Naive thymus-derived CD8-positive, alpha-beta T cell (primary cell): Measurements from ENCODE around the gene NCK2. TPM values are rescaled to one million over a fixed set of nuclear protein-coding genes. Genes with fewer than 3 reads are reported as not detected.
A peak's percentile ranks its signal among the peaks of the same experiment; 100 is the strongest.

Experiments used
- ATAC-seq, 2 donors: fragments of 150-1000 bp; cut with Tn5 transposase in 1 of 2; sonication (Bioruptor Pico), chemical (Tn5 transposase) in 1 of 2; 1 replicate in 1 of 2; 2 replicates in 1 of 2; pipeline ENCODE4 v1.10.0; 2021; ENCODE audit warnings: mild to moderate bottlenecking in 2 of 2, moderate library complexity in 2 of 2
- POLR2A ChIA-PET: fragments of 350-600 bp; sonication (Branson Sonifier 250); formaldehyde crosslinking; loops from one replicate; lab custom pipeline; 2021; ENCODE audit warnings: antibody characterized with exemption; lab: Charles Lee
- DNase-seq, 10 donors: peaks; one replicate each; pipeline versions ENCODE4 v3.0.0 to v3.0.0-alpha.2; 2020 to 2022
- H3K27ac Mint-ChIP-seq, 10 donors: one replicate each; pipeline ENCODE4 v1.8.0; 2020 to 2022; ENCODE audit warnings: mild to moderate bottlenecking in 10 of 10, mixed read lengths in 10 of 10, moderate library complexity in 4 of 10, inconsistent platforms in 1 of 10
- H3K27me3 Mint-ChIP-seq, 5 donors: one replicate each; pipeline ENCODE4 v1.8.0; 2021 to 2022; ENCODE audit warnings: mixed read lengths in 5 of 5
- H3K36me3 Mint-ChIP-seq, 3 donors: one replicate each; pipeline ENCODE4 v1.8.0; 2020 to 2022; ENCODE audit warnings: mixed read lengths in 3 of 3, mild to moderate bottlenecking in 2 of 3, inconsistent platforms in 1 of 3
- H3K4me1 Mint-ChIP-seq, 4 donors: one replicate each; pipeline ENCODE4 v1.8.0; 2021 to 2022; ENCODE audit warnings: mixed read lengths in 4 of 4
- H3K4me3 Mint-ChIP-seq, 10 donors: one replicate each; pipeline ENCODE4 v1.8.0; 2020 to 2022; ENCODE audit warnings: mild to moderate bottlenecking in 10 of 10, mixed read lengths in 10 of 10, moderate library complexity in 6 of 10, inconsistent platforms in 1 of 10
- H3K9me3 Mint-ChIP-seq, 9 donors: one replicate each; pipeline ENCODE4 v1.8.0; 2020 to 2022; ENCODE audit warnings: mixed read lengths in 9 of 9, mild to moderate bottlenecking in 3 of 9, inconsistent platforms in 1 of 9, moderate library complexity in 1 of 9
- polyA plus RNA-seq, 3 donors: library from polyadenylated mRNA; unstranded; fragments of 300-500 nt; fragmentation: Illumina TruSeq; gene quantifications; one replicate each; pipeline ENCODE4 v1.2.3, GENCODE V29; 2021
- total RNA-seq, 8 experiments: library from RNA in 2 of 8; stranded (reverse) in 2 of 8; gene quantifications; one replicate each; pipeline ENCODE4 v1.2.3 and lab custom pipeline; 2021 to 2026

Gene NCK2
- total and polyA plus RNA-seq, 5 experiments from 2014 or later = 36.6 to 124 (median 110) TPM

DNA sequence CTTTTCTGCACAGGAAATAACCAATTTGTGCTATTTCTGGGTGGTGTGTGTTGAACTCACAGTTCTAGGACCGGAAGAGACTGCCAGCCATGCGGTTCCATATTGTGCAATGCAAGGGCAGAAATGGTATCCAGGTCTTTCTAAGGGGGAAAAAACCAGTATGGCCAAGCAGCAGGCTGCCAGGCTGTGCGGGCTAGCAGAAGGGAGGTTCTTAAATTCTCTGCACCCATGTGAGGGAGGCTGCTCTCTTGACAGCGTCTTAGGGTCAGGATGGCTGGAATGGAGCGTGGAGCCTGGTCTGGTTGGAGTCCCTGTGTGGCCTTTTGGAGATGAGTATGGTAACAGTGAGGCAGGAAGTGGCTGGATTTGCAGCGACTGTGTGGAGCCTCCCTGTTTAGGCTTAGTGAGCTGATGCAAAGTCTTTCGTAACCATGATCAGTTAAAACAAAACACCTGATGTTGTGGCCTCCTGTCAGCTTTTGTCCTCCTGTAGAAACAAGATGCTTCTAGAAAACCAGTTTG, 52.6 kb downstream of the NCK2 start:
- peaks cover 55 to 96% (median 91%) of the 10 kb centered on the region in 4 donors for H3K4me1 Mint-ChIP-seq
- DNase-seq (peak in 4 of 10 donors; percentile 20 to 56 (median 54)), ATAC-seq (peak; percentile 5 to 9)
- POLR2A ChIA-PET = interaction anchor here (0.6 to 5.8 kb wide), 19 partner anchors 14 to 299 kb away, joined by 3 to 28 read pairs (median 4); partner anchors contain the start of gene NCK2
- H3K27me3 Mint-ChIP-seq = no peaks in the 10 kb centered on the region
- H3K9me3 Mint-ChIP-seq = no peaks in the 10 kb centered on the region
- peak overlapping the region; percentile 64 to 94 (median 85) for H3K4me3 Mint-ChIP-seq
- H3K36me3 Mint-ChIP-seq = peaks cover 0 to 9% (median 6%) of the 10 kb centered on the region in 3 donors
- peak overlapping the region; percentile 96 to 100 (median 98) for H3K27ac Mint-ChIP-seq

DNA sequence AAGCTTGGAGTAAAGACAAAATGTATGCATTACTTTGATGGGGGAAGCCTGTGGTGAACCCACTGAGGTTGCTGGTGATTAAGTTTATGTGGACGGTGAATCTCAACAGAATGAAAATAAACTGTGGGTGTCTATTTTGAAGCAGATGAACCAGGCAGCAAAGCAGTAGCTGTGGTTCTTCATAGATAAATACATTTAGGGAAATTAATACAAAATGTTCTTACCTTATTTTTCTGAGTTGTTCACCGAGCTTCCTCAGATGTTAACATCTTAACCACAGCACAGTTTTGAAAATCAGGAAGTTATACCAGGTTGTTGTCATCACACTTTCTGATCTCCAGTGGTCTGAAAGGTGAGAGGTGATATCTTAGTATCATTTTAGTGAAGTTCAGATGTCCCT, 53.9 kb downstream of the NCK2 start:
- Mint-ChIP-seq H3K27ac (peak overlapping the region; percentile 96 to 100 (median 98)), H3K9me3 (no peaks in the 10 kb centered on the region), H3K27me3 (no peaks in the 10 kb centered on the region), H3K36me3 (peaks cover 0 to 8% (median 5%) of the 10 kb centered on the region in 3 donors), H3K4me1 (peaks cover 52 to 96% (median 91%) of the 10 kb centered on the region in 4 donors), H3K4me3 (peak overlapping the region; percentile 64 to 94 (median 85))
- ATAC-seq = peak; percentile 29 to 34
- POLR2A ChIA-PET = interaction anchor here (0.6 to 5.8 kb wide), 24 partner anchors 8 to 363 kb away, joined by 3 to 28 read pairs (median 4); partner anchors contain the start of gene NCK2
- peak in 6 of 10 donors; percentile 47 to 78 (median 66) for DNase-seq

GRCh38 chr2:105800036-105800713, 55.5 kb downstream of the NCK2 start:
- Mint-ChIP-seq H3K4me1 (peaks cover 66 to 100% (median 98%) of the 10 kb centered on the region in 4 donors), H3K27ac (peak overlapping the region; percentile 96 to 100 (median 98)), H3K4me3 (peak overlapping the region; percentile 55 to 94 (median 84)), H3K36me3 (peaks cover 0 to 11% (median 9%) of the 10 kb centered on the region in 3 donors), H3K9me3 (no peaks in the 10 kb centered on the region), H3K27me3 (no peaks in the 10 kb centered on the region)
- peak in 3 of 10 donors; percentile 50 to 65 (median 62) for DNase-seq
- peak; percentile 13 to 19 for ATAC-seq
- POLR2A ChIA-PET = interaction anchor here (0.5 to 5.8 kb wide), 17 partner anchors 13 to 295 kb away, joined by 3 to 28 read pairs (median 4); no protein-coding TSS in a partner anchor

GRCh38 chr2:105800953-105801635, 56.4 kb downstream of the NCK2 start:
- DNase-seq = peak in 4 of 10 donors; percentile 41 to 54 (median 50)
- peak overlapping the region; percentile 96 to 100 (median 98) for H3K27ac Mint-ChIP-seq
- peaks cover 0 to 14% (median 12%) of the 10 kb centered on the region in 3 donors for H3K36me3 Mint-ChIP-seq

GRCh38 chr2:105801961-105802360, 57.2 kb downstream of the NCK2 start:
- Mint-ChIP-seq H3K4me1 (peaks cover 62 to 98% (median 97%) of the 10 kb centered on the region in 4 donors), H3K4me3 (peak overlapping the region; percentile 55 to 94 (median 84)), H3K27ac (peak overlapping the region; percentile 96 to 100 (median 98)), H3K9me3 (no peaks in the 10 kb centered on the region), H3K27me3 (no peaks in the 10 kb centered on the region), H3K36me3 (peaks cover 0 to 22% (median 17%) of the 10 kb centered on the region in 3 donors)
- POLR2A ChIA-PET = interaction anchor here (0.8 to 2.6 kb wide), 8 partner anchors 10 to 295 kb away, joined by 3 to 7 read pairs (median 4); no protein-coding TSS in a partner anchor
- no peak for DNase-seq
- ATAC-seq = no peak

More at GRCh38 chr2:105800953-105801635, 56.4 kb downstream of the NCK2 start:
- ATAC-seq = peak; percentile 19 to 29
- POLR2A ChIA-PET = interaction anchor here (0.5 to 5.8 kb wide), 14 partner anchors 9 to 295 kb away, joined by 3 to 28 read pairs (median 4); no protein-coding TSS in a partner anchor
- Mint-ChIP-seq H3K4me3 (peak overlapping the region; percentile 55 to 94 (median 84)), H3K9me3 (no peaks in the 10 kb centered on the region), H3K27me3 (no peaks in the 10 kb centered on the region), H3K4me1 (peaks cover 64 to 98% (median 96%) of the 10 kb centered on the region in 4 donors)

GRCh38 chr2:105802587-105802986, 57.9 kb downstream of the NCK2 start:
- DNase-seq = peak in 9 of 10 donors; percentile 55 to 79 (median 75)
- POLR2A ChIA-PET = interaction anchor here (0.9 to 2.6 kb wide), 6 partner anchors 9 to 292 kb away, joined by 3 to 7 read pairs (median 4); no protein-coding TSS in a partner anchor
- no peaks in the 10 kb centered on the region for H3K27me3 Mint-ChIP-seq
- H3K4me3 Mint-ChIP-seq = peak overlapping the region; percentile 26 to 94 (median 84)
- peak overlapping the region; percentile 96 to 100 (median 98) for H3K27ac Mint-ChIP-seq
- peak; percentile 60 to 77 for ATAC-seq
- H3K4me1 Mint-ChIP-seq = peaks cover 61 to 96% (median 96%) of the 10 kb centered on the region in 4 donors
- H3K36me3 Mint-ChIP-seq = peaks cover 0 to 25% (median 17%) of the 10 kb centered on the region in 3 donors
- no peaks in the 10 kb centered on the region for H3K9me3 Mint-ChIP-seq

- POLR2A ChIA-PET = interaction anchor here (0.9 to 1.7 kb wide), 6 partner anchors 9 to 71 kb away, joined by 3 to 6 read pairs (median 4); no protein-coding TSS in a partner anchor
- Mint-ChIP-seq H3K4me1 (peaks cover 63 to 96% (median 95%) of the 10 kb centered on the region in 4 donors), H3K4me3 (peak overlapping the region in 9 of 10 donors; percentile 40 to 88 (median 82)), H3K9me3 (no peaks in the 10 kb centered on the region), H3K36me3 (peaks cover 0 to 26% (median 17%) of the 10 kb centered on the region in 3 donors), H3K27me3 (no peaks in the 10 kb centered on the region), H3K27ac (peak overlapping the region; percentile 96 to 100 (median 98))
- no peak for ATAC-seq
- DNase-seq = no peak
Measured at GRCh38 chr2:105803337-105803736, 58.6 kb downstream of the NCK2 start.

DNA sequence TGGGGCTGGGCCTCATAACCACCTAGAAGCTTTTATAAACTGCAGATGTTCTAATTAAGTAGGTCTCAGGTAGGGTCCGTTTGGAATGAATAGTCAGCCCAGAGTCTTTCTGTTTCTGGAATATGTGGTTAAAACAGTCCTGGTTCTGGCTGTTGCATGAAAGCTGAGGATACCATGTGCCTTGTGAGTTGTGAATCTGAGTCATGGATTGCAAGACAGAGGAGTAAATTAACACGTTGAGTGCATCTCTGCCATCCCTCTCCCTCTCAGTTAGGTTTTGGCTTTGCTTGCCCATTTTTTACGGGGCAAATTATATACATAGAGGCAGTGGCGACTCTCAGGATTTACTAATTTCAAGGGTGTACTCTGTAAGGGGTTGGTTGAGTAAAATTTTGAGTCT, 59.1 kb downstream of the NCK2 start:
- DNase-seq = no peak
- POLR2A ChIA-PET = interaction anchor here (0.9 to 1.7 kb wide), 6 partner anchors 8 to 71 kb away, joined by 3 to 6 read pairs (median 4); no protein-coding TSS in a partner anchor
- ATAC-seq = no peak
- peak overlapping the region; percentile 24 to 88 (median 72) for H3K4me3 Mint-ChIP-seq
- H3K36me3 Mint-ChIP-seq = peaks cover 0 to 30% (median 17%) of the 10 kb centered on the region in 3 donors
- no peaks in the 10 kb centered on the region for H3K9me3 Mint-ChIP-seq
- H3K4me1 Mint-ChIP-seq = peaks cover 65 to 96% (median 95%) of the 10 kb centered on the region in 4 donors
- peak overlapping the region; percentile 96 to 100 (median 98) for H3K27ac Mint-ChIP-seq
- H3K27me3 Mint-ChIP-seq = no peaks in the 10 kb centered on the region

- DNase-seq = no peak
- H3K27me3 Mint-ChIP-seq = no peaks in the 10 kb centered on the region
- H3K9me3 Mint-ChIP-seq = no peaks in the 10 kb centered on the region
- H3K4me3 Mint-ChIP-seq = peak overlapping the region in 9 of 10 donors; percentile 40 to 88 (median 78)
- POLR2A ChIA-PET = interaction anchor here (1.1 to 1.7 kb wide), 3 partner anchors 15 to 70 kb away, joined by 3 to 6 read pairs (median 3); no protein-coding TSS in a partner anchor
- peaks cover 64 to 96% (median 95%) of the 10 kb centered on the region in 4 donors for H3K4me1 Mint-ChIP-seq
- peaks cover 0 to 30% (median 17%) of the 10 kb centered on the region in 3 donors for H3K36me3 Mint-ChIP-seq
- no peak for ATAC-seq
- H3K27ac Mint-ChIP-seq = peak overlapping the region; percentile 96 to 100 (median 98)
Measured at GRCh38 chr2:105804266-105804665, 59.6 kb downstream of the NCK2 start.

- peaks cover 62 to 95% (median 94%) of the 10 kb centered on the region in 4 donors for H3K4me1 Mint-ChIP-seq
- no peaks in the 10 kb centered on the region for H3K27me3 Mint-ChIP-seq
- ATAC-seq (no peak), DNase-seq (no peak)
- H3K4me3 Mint-ChIP-seq = peak overlapping the region in 7 of 10 donors; percentile 7 to 72 (median 15)
- H3K9me3 Mint-ChIP-seq = no peaks in the 10 kb centered on the region
- H3K36me3 Mint-ChIP-seq = peaks cover 0 to 29% (median 17%) of the 10 kb centered on the region in 3 donors
- H3K27ac Mint-ChIP-seq = peak overlapping the region; percentile 41 to 100 (median 74)
- POLR2A ChIA-PET = interaction anchor here (1.0 kb wide), 1 partner anchor 10 kb away, joined by 3 read pairs; no protein-coding TSS in a partner anchor
Measured at GRCh38 chr2:105806996-105807395, 62.3 kb downstream of the NCK2 start.

GRCh38 chr2:105808423-105809096, 63.8 kb downstream of the NCK2 start:
- Mint-ChIP-seq H3K4me1 (peaks cover 55 to 95% (median 93%) of the 10 kb centered on the region in 4 donors), H3K9me3 (no peaks in the 10 kb centered on the region), H3K27ac (peak overlapping the region; percentile 79 to 98 (median 90)), H3K36me3 (peaks cover 0 to 32% (median 9%) of the 10 kb centered on the region in 3 donors), H3K4me3 (peak overlapping the region; percentile 3 to 79 (median 61)), H3K27me3 (no peaks in the 10 kb centered on the region)
- ATAC-seq (no peak), DNase-seq (no peak)
- POLR2A ChIA-PET = interaction anchor here (0.5 to 1.7 kb wide), 2 partner anchors 10 to 117 kb away, joined by 3 to 4 read pairs; no protein-coding TSS in a partner anchor
